GM19463 (cell line): ENCODE results near the gene EML1.
"Not testable (repeated sequence)": the region's sequence is repeated elsewhere in the genome, so short reads cannot be mapped to it uniquely, and the experiment has no call there.

Experiments used
- ATAC-seq: cut with Tn5 transposase; IDR thresholded peaks from one replicate; pipeline ENCODE4 v1.9.1; 2021; ENCODE audit warnings: mild to moderate bottlenecking, moderate library complexity; ENCODE audit not compliant: unreplicated experiment

Gene EML1

GRCh38 chr14:99755068-99755405 is 38.2 kb upstream of the EML1 start:
- no peak for ATAC-seq

GRCh38 chr14:99755629-99756603 is 37.3 kb upstream of the EML1 start:
- ATAC-seq, result no peak

GRCh38 chr14:99756796-99757195 is 36.4 kb upstream of the EML1 start:
- ATAC-seq, result no peak

- ATAC-seq, result no peak
Observed at GRCh38 chr14:99757331-99758070, 35.7 kb upstream of the EML1 start.

GRCh38 chr14:99758121-99758821 is 34.9 kb upstream of the EML1 start:
- ATAC-seq, result no peak

- no peak for ATAC-seq
Observed at GRCh38 chr14:99758872-99759545, 34.2 kb upstream of the EML1 start.

GRCh38 chr14:99759546-99759925 is 33.7 kb upstream of the EML1 start:
- no peak for ATAC-seq

GRCh38 chr14:99760817-99761216 is 32.4 kb upstream of the EML1 start:
- ATAC-seq, result no peak

GRCh38 chr14:99762911-99763310 is 30.3 kb upstream of the EML1 start:
- ATAC-seq, result not testable (repeated sequence)

GRCh38 chr14:99763527-99764221 is 29.5 kb upstream of the EML1 start:
- ATAC-seq, result no peak

- no peak for ATAC-seq
Observed at GRCh38 chr14:99764222-99764706, 28.9 kb upstream of the EML1 start.

- no peak for ATAC-seq
Observed at GRCh38 chr14:99768381-99768780, 24.8 kb upstream of the EML1 start.

- ATAC-seq, result no peak
Observed at GRCh38 chr14:99769123-99769522, 24.1 kb upstream of the EML1 start.

GRCh38 chr14:99769799-99770198 is 23.4 kb upstream of the EML1 start:
- ATAC-seq, result no peak

GRCh38 chr14:99772371-99773283 is 20.6 kb upstream of the EML1 start:
- ATAC-seq, result no peak

- no peak for ATAC-seq
Observed at GRCh38 chr14:99773521-99774497, 19.4 kb upstream of the EML1 start.

GRCh38 chr14:99774556-99775307 is 18.5 kb upstream of the EML1 start:
- ATAC-seq, result no peak
